GM12878 (cell line): ENCODE measurements around the gene MRGPRX4. TPM values are rescaled to one million over a fixed set of nuclear protein-coding genes. Genes with fewer than 3 reads are reported as not detected.

Source experiments
- ATAC-seq: fragments of 200-7000 bp; cut with Tn5 transposase; 3 replicates; pipeline ENCODE4 v1.9.1; 2020; ENCODE audit warnings: mild to moderate bottlenecking, moderate library complexity
- BruUV-seq: library from RNA; stranded (reverse); fragments of 400-500 nt; replicated peaks from 2 replicates; lab custom pipeline; 2021; lab: Mats Ljungman, UMichigan
- CTCF ChIA-PET: fragments of 300-600 bp; sonication (Branson Sonifier 250); formaldehyde crosslinking; extraction: SDS; loops from one replicate; lab custom pipeline; 2021; ENCODE audit warnings: inconsistent platforms; lab: Yijun Ruan, JAX
- POLR2A ChIA-PET: fragments of 350-600 bp; formaldehyde crosslinking; extraction: SDS; loops from one replicate; lab custom pipeline; 2021; ENCODE audit warnings: inconsistent platforms; lab: Charles Lee
- RAD21 ChIA-PET: fragments of 300-600 bp; sonication (Branson Sonifier 250); formaldehyde crosslinking; loops from one replicate; lab custom pipeline; 2023; ENCODE audit warnings: antibody characterized with exemption; ENCODE audit not compliant: unreplicated experiment; lab: Charles Lee
- SMC1A ChIA-PET: fragments of 300-600 bp; sonication (Branson Sonifier 250); formaldehyde crosslinking; loops from one replicate; lab custom pipeline; 2023; ENCODE audit not compliant: unreplicated experiment, uncharacterized antibody; lab: Charles Lee
- DNase-seq: peaks from one replicate; pipeline ENCODE4 v3.0.0-alpha.2; 2011; ENCODE audit warnings: low read depth, low spot score
- FAIRE-seq: peaks from 3 replicates; lab custom pipeline; 2011; peaks lifted over from hg19 to GRCh38; lab: Jason Lieb, UNC
- H2AFZ ChIP-seq: 2 replicates; pipeline ENCODE4 v1.6.0; 2011; ENCODE audit warnings: low read depth, low read length, control low read depth; ENCODE audit not compliant: control insufficient read depth
- H3K27ac ChIP-seq: 2 replicates; pipeline ENCODE4 v1.5.1; 2011; ENCODE audit warnings: control low read depth; ENCODE audit not compliant: control insufficient read depth, insufficient read depth
- H3K27me3 ChIP-seq, 2 experiments: replicated peaks in 1 of 2; 2 replicates each; pipeline versions ENCODE4 v1.6.0 to v1.6.1; 2011; ENCODE audit warnings: low read length in 1 of 2; ENCODE audit not compliant: control insufficient read depth in 2 of 2, insufficient read depth in 2 of 2
- H3K36me3 ChIP-seq, 2 experiments: 2 replicates each; pipeline ENCODE4 v1.5.1; 2011; ENCODE audit warnings: low read length in 1 of 2; ENCODE audit not compliant: control insufficient read depth in 2 of 2, insufficient read depth in 2 of 2
- H3K4me1 ChIP-seq: 2 replicates; pipeline ENCODE4 v1.6.1; 2011; ENCODE audit warnings: mild to moderate bottlenecking, low read length, moderate library complexity, mixed read lengths; ENCODE audit not compliant: control insufficient read depth, insufficient read depth
- H3K4me2 ChIP-seq: 2 replicates; pipeline ENCODE4 v1.6.0; 2011; ENCODE audit warnings: control low read depth; ENCODE audit not compliant: control insufficient read depth, insufficient read depth
- H3K4me3 ChIP-seq: fragments of 200-600 bp; sonication (generic); 2 replicates; pipeline ENCODE4 v1.5.1; 2016
- H3K79me2 ChIP-seq: 2 replicates; pipeline ENCODE4 v1.6.0; 2011; ENCODE audit warnings: low read length; ENCODE audit not compliant: control insufficient read depth, insufficient read depth
- H3K9ac ChIP-seq: 2 replicates; pipeline ENCODE4 v1.8.0; 2011; ENCODE audit warnings: low read length, control low read depth, mixed read lengths; ENCODE audit not compliant: control insufficient read depth, insufficient read depth
- H3K9me3 ChIP-seq: replicated peaks from 3 replicates; pipeline ENCODE4 v1.5.1; 2011; ENCODE audit warnings: mild to moderate bottlenecking, low read length; ENCODE audit not compliant: control insufficient read depth, insufficient read depth
- H4K20me1 ChIP-seq: 2 replicates; pipeline ENCODE4 v1.6.0; 2011; ENCODE audit not compliant: control insufficient read depth, insufficient read depth
- BCL11A ChIP-seq: IDR thresholded peaks from 2 replicates; pipeline ENCODE4 v1.6.1; 2011; ENCODE audit warnings: low read depth, low read length
- BHLHE40 ChIP-seq, 2 experiments: fragments of 450-650 bp in 1 of 2; IDR thresholded peaks; 2 replicates each; pipeline ENCODE4 v1.6.1; 2011 to 2017; ENCODE audit warnings: low read depth in 2 of 2, borderline replicate concordance in 1 of 2, improper control_type of control experiment in 1 of 2, low read length in 1 of 2, mild to moderate bottlenecking in 1 of 2
- EP300 ChIP-seq, 2 experiments: fragments of 150-350 bp in 1 of 2; IDR thresholded peaks; 2 replicates each; pipeline ENCODE4 v1.6.1; 2011 to 2012; ENCODE audit warnings: low read depth in 2 of 2, low read length in 2 of 2, borderline replicate concordance in 1 of 2, improper control_type of control experiment in 1 of 2, inconsistent platforms in 1 of 2; ENCODE audit not compliant: control insufficient read depth in 1 of 2
- FOS ChIP-seq: IDR thresholded peaks from 3 replicates; pipeline ENCODE4 v1.6.1; 2011; ENCODE audit warnings: borderline replicate concordance; ENCODE audit not compliant: insufficient read length; ENCODE audit errors: extremely low read depth
- IKZF2 ChIP-seq, 2 experiments: fragments of 450-650 bp; IDR thresholded peaks; 2 replicates each; pipeline ENCODE4 v1.6.1; 2017; ENCODE audit warnings: mild to moderate bottlenecking in 2 of 2, moderate library complexity in 2 of 2
- KDM1A ChIP-seq: fragments of 200-600 bp; sonication (generic); IDR thresholded peaks from 2 replicates; pipeline ENCODE4 v1.6.1; 2016; ENCODE audit warnings: borderline replicate concordance
- MEF2A ChIP-seq: IDR thresholded peaks from 2 replicates; pipeline ENCODE4 v1.6.1; 2011; ENCODE audit warnings: low read depth, mild to moderate bottlenecking, low read length, moderate library complexity; ENCODE audit not compliant: insufficient read depth
- MXI1 ChIP-seq: fragments of 150-350 bp; IDR thresholded peaks from 2 replicates; pipeline ENCODE4 v1.6.1; 2011; ENCODE audit warnings: low read depth, mild to moderate bottlenecking, inconsistent platforms, low read length, improper control_type of control experiment
- POLR2AphosphoS5 ChIP-seq: IDR thresholded peaks from 2 replicates; pipeline ENCODE4 v1.6.1; 2011; ENCODE audit warnings: mild to moderate bottlenecking, low read length, inconsistent platforms
- RUNX3 ChIP-seq: IDR thresholded peaks from 2 replicates; pipeline ENCODE4 v1.6.1; 2012; ENCODE audit warnings: low read length, inconsistent platforms
- in situ Hi-C: fragments of 300-500 bp; cut with MboI; formaldehyde crosslinking; loops from 9 replicates; pipeline ENCODE4 v1.14.3; 2018; ENCODE audit warnings: mixed read lengths
- intact Hi-C: fragments of 100-400 bp; cut with micrococcal nuclease; formaldehyde crosslinking; loops from one replicate; pipeline ENCODE4 v1.14.2; 2022; ENCODE audit not compliant: unreplicated experiment
- polyA plus RNA-seq, 11 experiments: library from polyadenylated mRNA; depleted of rRNA in 4 of 11; unstranded in 6 of 11; stranded (reverse) in 5 of 11; fragments of >200 nt; fragmentation: Nextera tagmentation in 4 of 11; fragmentation: Illumina TruSeq in 1 of 11; extraction: Ambion mirVana in 4 of 11; extraction: Trizol in 1 of 11; gene quantifications; 1 replicate in 1 of 11; 2 replicates in 10 of 11; pipeline versions ENCODE4 v1.2.1 to v1.2.3, GENCODE V29; 2011 to 2016; ENCODE audit warnings: inconsistent platforms in 2 of 11, missing spikeins in 2 of 11, low read depth in 1 of 11
- total RNA-seq, 4 experiments: library from RNA; depleted of rRNA in 3 of 4; stranded (reverse); fragments of >200 nt in 3 of 4; fragmentation: Illumina TruSeq in 1 of 4; extraction: Trizol in 1 of 4; gene quantifications; 2 replicates each; pipeline versions ENCODE4 v1.2.1 to v1.2.3, GENCODE V29; 2013 to 2021
- TF ChIP-seq, protein P1 (sequence below): fragments of 450-650 bp; formaldehyde crosslinking; IDR thresholded peaks from 2 replicates; pipeline ENCODE4 v1.4.0; 2022; ENCODE audit warnings: mild to moderate bottlenecking, moderate library complexity
- TF ChIP-seq, protein P2 (sequence below): fragments of 450-650 bp; formaldehyde crosslinking; IDR thresholded peaks from 2 replicates; pipeline ENCODE4 v1.5.0; 2022; ENCODE audit warnings: mild to moderate bottlenecking, missing genetic modification characterization
- TF ChIP-seq, protein P3 (sequence below): fragments of 450-650 bp; IDR thresholded peaks from 2 replicates; pipeline ENCODE4 v1.6.1; 2017; ENCODE audit warnings: mild to moderate bottlenecking, moderate library complexity

MRGPRX4 gene
- total and polyA plus RNA-seq, 10 of the 15 experiments (the other 5 are each of a cell fraction or from before 2014, with no cell fraction given) = not detected

DNA sequence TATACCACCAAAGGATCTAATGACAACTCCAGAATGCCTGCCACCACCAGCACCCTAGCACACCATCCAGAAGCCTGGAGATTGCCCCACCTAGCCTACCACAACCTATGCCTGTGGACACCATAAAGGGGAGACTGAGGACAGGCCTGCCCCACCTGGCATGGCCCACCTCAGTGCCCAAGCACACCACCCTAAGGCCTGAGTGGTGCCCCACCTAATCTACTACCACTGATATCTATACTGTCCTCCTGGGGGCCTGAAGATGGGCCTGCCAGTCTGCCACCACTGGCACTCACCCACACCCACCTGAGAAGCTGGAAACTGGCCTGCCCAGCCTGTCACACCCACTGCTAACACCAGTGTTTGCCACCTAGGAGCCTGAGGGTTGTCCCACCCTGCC is 32.1 kb downstream of the MRGPRX4 start:
- H3K4me3 ChIP-seq = no peak overlapping the region
- ChIA-PET POLR2A (no interaction called here), CTCF (interaction anchor here (1.0 to 3.3 kb wide), 8 partner anchors 12 to 222 kb away, joined by 3 to 61 read pairs (median 5); no protein-coding TSS in a partner anchor), SMC1A (interaction anchor here (1.2 to 1.6 kb wide), 3 partner anchors 214 to 527 kb away, joined by 3 to 7 read pairs (median 6); no protein-coding TSS in a partner anchor), RAD21 (interaction anchor here (1.3 to 2.2 kb wide), 2 partner anchors 89 to 214 kb away, joined by 3 to 33 read pairs; no protein-coding TSS in a partner anchor)
- DNase-seq (no peak), ATAC-seq (no peak), FAIRE-seq (no peak)
- intact Hi-C loops (loop anchor here (5.0 kb wide), 1 partner anchor 212 kb away; no protein-coding TSS in a partner anchor), in situ Hi-C loops (loop anchor here (5.0 kb wide), 1 partner anchor 87 kb away; no protein-coding TSS in a partner anchor)
- H3K4me1 ChIP-seq = no peaks in the 10 kb centered on the region
- no peaks in the 10 kb centered on the region; the same call in 2 of the 3 replicates for H3K9me3 ChIP-seq
- BruUV-seq = no TSS peak
- H4K20me1 ChIP-seq = no peaks in the 10 kb centered on the region
- no peaks in the 10 kb centered on the region for H3K36me3 ChIP-seq
- H2AFZ ChIP-seq = no peak overlapping the region
- no peaks in the 10 kb centered on the region; a peak in 2 of 4 replicates for H3K27me3 ChIP-seq
- H3K27ac ChIP-seq = no peak overlapping the region
- no peak overlapping the region for H3K4me2 ChIP-seq
- H3K79me2 ChIP-seq = no peaks in the 10 kb centered on the region
- no peak overlapping the region for H3K9ac ChIP-seq
- TF ChIP-seq, protein P1, sequence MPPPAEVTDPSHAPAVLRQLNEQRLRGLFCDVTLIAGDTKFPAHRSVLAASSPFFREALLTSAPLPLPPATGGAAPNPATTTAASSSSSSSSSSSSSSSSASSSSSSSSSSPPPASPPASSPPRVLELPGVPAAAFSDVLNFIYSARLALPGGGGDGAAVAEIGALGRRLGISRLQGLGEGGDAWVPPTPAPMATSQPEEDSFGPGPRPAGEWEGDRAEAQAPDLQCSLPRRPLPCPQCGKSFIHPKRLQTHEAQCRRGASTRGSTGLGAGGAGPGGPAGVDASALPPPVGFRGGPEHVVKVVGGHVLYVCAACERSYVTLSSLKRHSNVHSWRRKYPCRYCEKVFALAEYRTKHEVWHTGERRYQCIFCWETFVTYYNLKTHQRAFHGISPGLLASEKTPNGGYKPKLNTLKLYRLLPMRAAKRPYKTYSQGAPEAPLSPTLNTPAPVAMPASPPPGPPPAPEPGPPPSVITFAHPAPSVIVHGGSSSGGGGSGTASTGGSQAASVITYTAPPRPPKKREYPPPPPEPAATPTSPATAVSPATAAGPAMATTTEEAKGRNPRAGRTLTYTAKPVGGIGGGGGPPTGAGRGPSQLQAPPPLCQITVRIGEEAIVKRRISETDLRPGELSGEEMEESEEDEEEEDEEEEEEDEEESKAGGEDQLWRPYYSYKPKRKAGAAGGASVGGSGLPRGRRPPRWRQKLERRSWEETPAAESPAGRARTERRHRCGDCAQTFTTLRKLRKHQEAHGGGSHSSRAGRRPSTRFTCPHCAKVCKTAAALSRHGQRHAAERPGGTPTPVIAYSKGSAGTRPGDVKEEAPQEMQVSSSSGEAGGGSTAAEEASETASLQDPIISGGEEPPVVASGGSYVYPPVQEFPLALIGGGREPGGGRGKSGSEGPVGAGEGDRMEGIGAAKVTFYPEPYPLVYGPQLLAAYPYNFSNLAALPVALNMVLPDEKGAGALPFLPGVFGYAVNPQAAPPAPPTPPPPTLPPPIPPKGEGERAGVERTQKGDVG (CRISPR knock-in tag) = no peak
- TF ChIP-seq IKZF2 (IDR thresholded peaks at IDR 0.05) (no peak), FOS (no peak), POLR2AphosphoS5 (no peak), MEF2A (no peak), BHLHE40 (IDR thresholded peaks at IDR 0.05; ENCODE audit: borderline replicate concordance in 1 of 2, low read depth in 2 of 2, low read length in 1 of 2) (no peak), MXI1 (no peak), BCL11A (no peak), EP300 (IDR thresholded peaks at IDR 0.05; ENCODE audit: borderline replicate concordance in 1 of 2, control insufficient read depth in 1 of 2, low read depth in 2 of 2, low read length in 2 of 2) (no peak), RUNX3 (no peak), KDM1A (no peak)
- TF ChIP-seq, protein P2, sequence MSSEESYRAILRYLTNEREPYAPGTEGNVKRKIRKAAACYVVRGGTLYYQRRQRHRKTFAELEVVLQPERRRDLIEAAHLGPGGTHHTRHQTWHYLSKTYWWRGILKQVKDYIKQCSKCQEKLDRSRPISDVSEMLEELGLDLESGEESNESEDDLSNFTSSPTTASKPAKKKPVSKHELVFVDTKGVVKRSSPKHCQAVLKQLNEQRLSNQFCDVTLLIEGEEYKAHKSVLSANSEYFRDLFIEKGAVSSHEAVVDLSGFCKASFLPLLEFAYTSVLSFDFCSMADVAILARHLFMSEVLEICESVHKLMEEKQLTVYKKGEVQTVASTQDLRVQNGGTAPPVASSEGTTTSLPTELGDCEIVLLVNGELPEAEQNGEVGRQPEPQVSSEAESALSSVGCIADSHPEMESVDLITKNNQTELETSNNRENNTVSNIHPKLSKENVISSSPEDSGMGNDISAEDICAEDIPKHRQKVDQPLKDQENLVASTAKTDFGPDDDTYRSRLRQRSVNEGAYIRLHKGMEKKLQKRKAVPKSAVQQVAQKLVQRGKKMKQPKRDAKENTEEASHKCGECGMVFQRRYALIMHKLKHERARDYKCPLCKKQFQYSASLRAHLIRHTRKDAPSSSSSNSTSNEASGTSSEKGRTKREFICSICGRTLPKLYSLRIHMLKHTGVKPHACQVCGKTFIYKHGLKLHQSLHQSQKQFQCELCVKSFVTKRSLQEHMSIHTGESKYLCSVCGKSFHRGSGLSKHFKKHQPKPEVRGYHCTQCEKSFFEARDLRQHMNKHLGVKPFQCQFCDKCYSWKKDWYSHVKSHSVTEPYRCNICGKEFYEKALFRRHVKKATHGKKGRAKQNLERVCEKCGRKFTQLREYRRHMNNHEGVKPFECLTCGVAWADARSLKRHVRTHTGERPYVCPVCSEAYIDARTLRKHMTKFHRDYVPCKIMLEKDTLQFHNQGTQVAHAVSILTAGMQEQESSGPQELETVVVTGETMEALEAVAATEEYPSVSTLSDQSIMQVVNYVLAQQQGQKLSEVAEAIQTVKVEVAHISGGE (CRISPR knock-in tag) = no peak
- TF ChIP-seq, protein P3, sequence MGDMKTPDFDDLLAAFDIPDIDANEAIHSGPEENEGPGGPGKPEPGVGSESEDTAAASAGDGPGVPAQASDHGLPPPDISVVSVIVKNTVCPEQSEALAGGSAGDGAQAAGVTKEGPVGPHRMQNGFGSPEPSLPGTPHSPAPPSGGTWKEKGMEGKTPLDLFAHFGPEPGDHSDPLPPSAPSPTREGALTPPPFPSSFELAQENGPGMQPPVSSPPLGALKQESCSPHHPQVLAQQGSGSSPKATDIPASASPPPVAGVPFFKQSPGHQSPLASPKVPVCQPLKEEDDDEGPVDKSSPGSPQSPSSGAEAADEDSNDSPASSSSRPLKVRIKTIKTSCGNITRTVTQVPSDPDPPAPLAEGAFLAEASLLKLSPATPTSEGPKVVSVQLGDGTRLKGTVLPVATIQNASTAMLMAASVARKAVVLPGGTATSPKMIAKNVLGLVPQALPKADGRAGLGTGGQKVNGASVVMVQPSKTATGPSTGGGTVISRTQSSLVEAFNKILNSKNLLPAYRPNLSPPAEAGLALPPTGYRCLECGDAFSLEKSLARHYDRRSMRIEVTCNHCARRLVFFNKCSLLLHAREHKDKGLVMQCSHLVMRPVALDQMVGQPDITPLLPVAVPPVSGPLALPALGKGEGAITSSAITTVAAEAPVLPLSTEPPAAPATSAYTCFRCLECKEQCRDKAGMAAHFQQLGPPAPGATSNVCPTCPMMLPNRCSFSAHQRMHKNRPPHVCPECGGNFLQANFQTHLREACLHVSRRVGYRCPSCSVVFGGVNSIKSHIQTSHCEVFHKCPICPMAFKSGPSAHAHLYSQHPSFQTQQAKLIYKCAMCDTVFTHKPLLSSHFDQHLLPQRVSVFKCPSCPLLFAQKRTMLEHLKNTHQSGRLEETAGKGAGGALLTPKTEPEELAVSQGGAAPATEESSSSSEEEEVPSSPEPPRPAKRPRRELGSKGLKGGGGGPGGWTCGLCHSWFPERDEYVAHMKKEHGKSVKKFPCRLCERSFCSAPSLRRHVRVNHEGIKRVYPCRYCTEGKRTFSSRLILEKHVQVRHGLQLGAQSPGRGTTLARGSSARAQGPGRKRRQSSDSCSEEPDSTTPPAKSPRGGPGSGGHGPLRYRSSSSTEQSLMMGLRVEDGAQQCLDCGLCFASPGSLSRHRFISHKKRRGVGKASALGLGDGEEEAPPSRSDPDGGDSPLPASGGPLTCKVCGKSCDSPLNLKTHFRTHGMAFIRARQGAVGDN = no peak
